WTC11 (cell line): ENCODE results near the gene SLC15A4. TPM values are rescaled to one million over a fixed set of nuclear protein-coding genes. Genes with fewer than 3 reads are reported as not detected.

Experiments used
- ATAC-seq: fragments of 200-7000 bp; cut with Tn5 transposase; 2 replicates; pipeline ENCODE4 v1.10.0; 2021; ENCODE audit warnings: mild to moderate bottlenecking, moderate library complexity
- CTCF ChIA-PET: fragments of 300-600 bp; sonication (Branson Sonifier 250); formaldehyde crosslinking; loops from one replicate; lab custom pipeline; 2021; ENCODE audit warnings: antibody characterized with exemption; lab: Charles Lee
- POLR2A ChIA-PET: fragments of 350-600 bp; sonication (Branson Sonifier 250); formaldehyde crosslinking; loops from one replicate; lab custom pipeline; 2021; ENCODE audit warnings: antibody characterized with exemption; lab: Charles Lee
- DNase-seq: peaks from one replicate; pipeline ENCODE4 v3.0.0; 2021; ENCODE audit warnings: low spot score
- H3K27ac Mint-ChIP-seq: 2 replicates; pipeline ENCODE4 v1.8.0; 2021; ENCODE audit warnings: mixed read lengths
- H3K27me3 Mint-ChIP-seq: 2 replicates; pipeline ENCODE4 v1.8.0; 2021; ENCODE audit warnings: low read depth, mild to moderate bottlenecking, moderate library complexity, mixed read lengths
- H3K36me3 Mint-ChIP-seq: 2 replicates; pipeline ENCODE4 v1.8.0; 2021; ENCODE audit warnings: mixed read lengths
- H3K4me1 Mint-ChIP-seq: 2 replicates; pipeline ENCODE4 v1.8.0; 2022; ENCODE audit warnings: mixed read lengths
- H3K4me3 Mint-ChIP-seq: 2 replicates; pipeline ENCODE4 v1.8.0; 2021; ENCODE audit warnings: mild to moderate bottlenecking, moderate library complexity, mixed read lengths
- H3K9me3 Mint-ChIP-seq: 2 replicates; pipeline ENCODE4 v1.8.0; 2021; ENCODE audit warnings: mixed read lengths
- ELF4 ChIP-seq: sonication (generic); formaldehyde crosslinking; IDR thresholded peaks from 2 replicates; pipeline ENCODE4 v1.8.1; 2022; ENCODE audit warnings: low read depth, mild to moderate bottlenecking, moderate library complexity, missing genetic modification reagents
- FOXJ3 ChIP-seq: sonication (generic); formaldehyde crosslinking; IDR thresholded peaks from 2 replicates; pipeline ENCODE4 v1.9.0; 2021; ENCODE audit warnings: missing genetic modification reagents, mild to moderate bottlenecking, borderline replicate concordance
- GRHL2 ChIP-seq: fragments of 250-450 bp; sonication (Bioruptor Pico); IDR thresholded peaks from 2 replicates; pipeline ENCODE4 v1.8.0; 2022; ENCODE audit warnings: mild to moderate bottlenecking, moderate library complexity; ENCODE audit not compliant: insufficient replicate concordance, severe bottlenecking
- KAT7 ChIP-seq: sonication (generic); formaldehyde crosslinking; IDR thresholded peaks from 2 replicates; pipeline ENCODE4 v1.8.1; 2023; ENCODE audit warnings: missing genetic modification reagents, mild to moderate bottlenecking, borderline replicate concordance
- NFATC4 ChIP-seq: fragments of 250-450 bp; sonication (Bioruptor Pico); IDR thresholded peaks from 2 replicates; pipeline ENCODE4 v1.9.0; 2021; ENCODE audit warnings: mild to moderate bottlenecking
- NR3C1 ChIP-seq: sonication (generic); formaldehyde crosslinking; conservative IDR thresholded peaks from 2 replicates; pipeline ENCODE4 v1.8.1; 2023; ENCODE audit warnings: low read depth, mild to moderate bottlenecking, missing genetic modification reagents
- OVOL2 ChIP-seq: fragments of 250-450 bp; sonication (Bioruptor Pico); IDR thresholded peaks from 2 replicates; pipeline ENCODE4 v1.9.0; 2021; ENCODE audit warnings: mild to moderate bottlenecking, borderline replicate concordance
- SMAD3 ChIP-seq: sonication (generic); formaldehyde crosslinking; IDR thresholded peaks from 2 replicates; pipeline ENCODE4 v1.8.0; 2022; ENCODE audit warnings: missing genetic modification reagents, mild to moderate bottlenecking, borderline replicate concordance
- SMAD4 ChIP-seq: sonication (generic); formaldehyde crosslinking; IDR thresholded peaks from 2 replicates; pipeline ENCODE4 v1.8.0; 2022; ENCODE audit warnings: mild to moderate bottlenecking, missing genetic modification reagents
- TCF7 ChIP-seq: sonication (generic); formaldehyde crosslinking; IDR thresholded peaks from 2 replicates; pipeline ENCODE4 v1.8.0; 2022; ENCODE audit warnings: mild to moderate bottlenecking, low read depth, missing genetic modification reagents, moderate library complexity
- ZNF317 ChIP-seq: sonication (generic); formaldehyde crosslinking; IDR thresholded peaks from 2 replicates; pipeline ENCODE4 v1.8.1; 2023; ENCODE audit warnings: low read depth, mild to moderate bottlenecking, moderate library complexity, missing genetic modification reagents, borderline replicate concordance
- ZNF416 ChIP-seq: fragments of 250-450 bp; sonication (Bioruptor Pico); IDR thresholded peaks from 2 replicates; pipeline ENCODE4 v1.9.0; 2021; ENCODE audit warnings: mild to moderate bottlenecking, inconsistent platforms
- total RNA-seq: library from RNA; stranded (reverse); gene quantifications from 3 replicates; pipeline ENCODE4 v1.2.3, GENCODE V29; 2021
- TF ChIP-seq, protein P1 (sequence below): sonication (generic); formaldehyde crosslinking; IDR thresholded peaks from 2 replicates; pipeline ENCODE4 v1.8.0; 2022; ENCODE audit warnings: mild to moderate bottlenecking, missing genetic modification reagents
- TF ChIP-seq, protein P2 (sequence below): sonication (generic); formaldehyde crosslinking; IDR thresholded peaks from 2 replicates; pipeline ENCODE4 v1.8.1; 2023; ENCODE audit warnings: mild to moderate bottlenecking, missing genetic modification reagents, moderate library complexity
- TF ChIP-seq, protein P3 (sequence below): sonication (generic); formaldehyde crosslinking; IDR thresholded peaks from 2 replicates; pipeline ENCODE4 v1.8.1; 2023; ENCODE audit warnings: mild to moderate bottlenecking, missing genetic modification reagents
- TF ChIP-seq, protein P4 (sequence below): sonication (generic); formaldehyde crosslinking; IDR thresholded peaks from 2 replicates; pipeline ENCODE4 v1.8.1; 2022; ENCODE audit warnings: mild to moderate bottlenecking, missing genetic modification reagents, moderate library complexity, borderline replicate concordance
- TF ChIP-seq, protein P5 (sequence below): sonication (generic); formaldehyde crosslinking; IDR thresholded peaks from 2 replicates; pipeline ENCODE4 v1.8.1; 2023; ENCODE audit warnings: mild to moderate bottlenecking, missing genetic modification reagents, borderline replicate concordance
- TF ChIP-seq, protein P6 (sequence below): sonication (generic); formaldehyde crosslinking; IDR thresholded peaks from 2 replicates; pipeline ENCODE4 v1.8.1; 2022; ENCODE audit warnings: low read depth, missing genetic modification reagents, borderline replicate concordance
- TF ChIP-seq, protein P7 (sequence below): sonication (generic); formaldehyde crosslinking; conservative IDR thresholded peaks from 2 replicates; pipeline ENCODE4 v1.8.1; 2022; ENCODE audit warnings: mild to moderate bottlenecking, missing genetic modification reagents
- TF ChIP-seq, protein P8 (sequence below): fragments of 250-450 bp; sonication (Bioruptor Pico); IDR thresholded peaks from 2 replicates; pipeline ENCODE4 v1.8.0; 2021; ENCODE audit warnings: mild to moderate bottlenecking
- TF ChIP-seq, protein P9 (sequence below): sonication (generic); formaldehyde crosslinking; IDR thresholded peaks from 2 replicates; pipeline ENCODE4 v1.8.0; 2023; ENCODE audit warnings: missing genetic modification reagents

Gene SLC15A4
- total RNA-seq, 1 experiment from 2014 or later, result 6.4 TPM

DNA sequence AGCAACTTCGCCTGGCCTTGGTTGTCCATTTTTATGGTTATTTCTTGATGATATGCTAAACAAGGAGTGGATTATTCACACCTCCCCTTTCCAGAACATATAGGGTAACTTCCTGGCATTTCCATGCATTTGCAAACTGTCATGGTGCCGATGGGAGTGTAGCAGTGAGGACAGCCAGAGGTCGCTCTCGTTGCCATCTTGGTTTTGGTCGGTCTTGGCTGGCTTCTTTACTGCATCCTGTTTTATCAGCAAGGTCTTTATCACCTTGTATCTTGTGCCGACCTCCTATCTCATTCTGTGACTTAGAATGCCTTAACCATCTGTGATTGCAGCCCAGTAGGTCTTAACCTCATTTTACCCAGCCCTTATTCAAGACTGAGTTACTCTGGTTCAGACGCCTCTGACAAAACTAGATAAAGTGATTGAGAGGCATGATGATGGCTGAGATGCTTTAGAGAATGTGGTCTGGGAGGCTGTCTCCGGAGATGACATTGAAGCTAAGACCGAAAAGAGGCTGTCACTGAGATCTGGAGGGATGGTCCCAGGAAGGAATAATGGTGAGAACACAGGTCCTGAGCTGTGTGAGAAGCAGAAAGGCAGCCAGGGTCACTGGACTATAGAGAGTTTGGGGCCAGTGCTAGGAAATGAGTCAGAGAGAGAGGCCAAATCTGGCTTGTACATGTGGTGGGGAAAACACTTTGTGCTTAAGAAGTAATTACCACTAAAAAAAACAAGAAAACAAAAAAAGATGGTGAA, 32.5 kb upstream of the SLC15A4 start:
- Mint-ChIP-seq H3K27me3 (peaks cover 21% of the 10 kb centered on the region), H3K9me3 (peaks cover 37% of the 10 kb centered on the region), H3K4me1 (no peaks in the 10 kb centered on the region), H3K4me3 (no peak overlapping the region), H3K36me3 (peaks cover 58% of the 10 kb centered on the region), H3K27ac (no peak overlapping the region)
- TF ChIP-seq NR3C1 (CRISPR knock-in tag), result no peak
- TF ChIP-seq ZNF317, result no peak
- no peak for TF ChIP-seq FOXJ3 (CRISPR knock-in tag)
- TF ChIP-seq, protein P1, sequence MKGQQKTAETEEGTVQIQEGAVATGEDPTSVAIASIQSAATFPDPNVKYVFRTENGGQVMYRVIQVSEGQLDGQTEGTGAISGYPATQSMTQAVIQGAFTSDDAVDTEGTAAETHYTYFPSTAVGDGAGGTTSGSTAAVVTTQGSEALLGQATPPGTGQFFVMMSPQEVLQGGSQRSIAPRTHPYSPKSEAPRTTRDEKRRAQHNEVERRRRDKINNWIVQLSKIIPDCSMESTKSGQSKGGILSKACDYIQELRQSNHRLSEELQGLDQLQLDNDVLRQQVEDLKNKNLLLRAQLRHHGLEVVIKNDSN (CRISPR knock-in tag), result no peak
- TF ChIP-seq, protein P2, sequence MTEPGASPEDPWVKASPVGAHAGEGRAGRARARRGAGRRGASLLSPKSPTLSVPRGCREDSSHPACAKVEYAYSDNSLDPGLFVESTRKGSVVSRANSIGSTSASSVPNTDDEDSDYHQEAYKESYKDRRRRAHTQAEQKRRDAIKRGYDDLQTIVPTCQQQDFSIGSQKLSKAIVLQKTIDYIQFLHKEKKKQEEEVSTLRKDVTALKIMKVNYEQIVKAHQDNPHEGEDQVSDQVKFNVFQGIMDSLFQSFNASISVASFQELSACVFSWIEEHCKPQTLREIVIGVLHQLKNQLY (CRISPR knock-in tag), result no peak
- ChIA-PET CTCF (no interaction called here), POLR2A (no interaction called here)
- DNase-seq, result no peak
- ATAC-seq, result no peak

DNA sequence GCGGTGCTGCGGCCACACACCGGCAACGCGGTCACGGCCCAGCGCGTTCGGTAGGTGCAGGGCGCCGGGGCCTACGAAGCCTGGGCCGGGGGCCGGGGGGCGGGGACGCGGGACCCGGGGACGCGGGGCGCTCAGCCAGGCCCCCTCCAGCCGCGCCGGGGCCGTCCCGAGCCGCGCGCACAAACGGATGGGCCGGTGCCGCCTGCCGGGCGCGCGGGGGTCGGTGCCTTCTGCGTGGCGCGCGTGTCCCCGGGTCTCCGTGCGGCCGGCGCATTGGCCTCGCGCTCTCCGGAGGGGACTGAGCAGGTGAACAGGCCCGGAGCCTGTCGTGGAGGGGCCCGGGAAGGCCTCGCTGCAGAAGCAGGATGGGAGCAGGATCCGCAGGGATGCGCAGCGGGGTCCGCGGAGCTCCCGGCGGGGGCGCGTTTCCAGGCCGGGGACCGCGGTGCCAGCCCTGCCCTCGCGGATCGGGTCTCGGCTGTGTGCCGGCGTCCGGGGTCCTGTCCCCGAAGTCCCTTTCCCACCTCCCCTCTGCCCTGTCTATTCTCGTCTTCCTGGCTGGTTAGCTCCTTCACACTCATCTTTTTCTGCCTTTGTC, 29.9 kb upstream of the SLC15A4 start:
- no peak overlapping the region for H3K27ac Mint-ChIP-seq
- peak overlapping the region; percentile 57 for H3K4me3 Mint-ChIP-seq
- peak; percentile 18 for ATAC-seq
- ChIA-PET POLR2A (no interaction called here), CTCF (no interaction called here)
- peaks cover 39% of the 10 kb centered on the region for H3K9me3 Mint-ChIP-seq
- DNase-seq, result no peak
- H3K27me3 Mint-ChIP-seq, result peaks cover 21% of the 10 kb centered on the region
- peaks cover 45% of the 10 kb centered on the region for H3K36me3 Mint-ChIP-seq
- no peaks in the 10 kb centered on the region for H3K4me1 Mint-ChIP-seq
- TF ChIP-seq, protein P3, sequence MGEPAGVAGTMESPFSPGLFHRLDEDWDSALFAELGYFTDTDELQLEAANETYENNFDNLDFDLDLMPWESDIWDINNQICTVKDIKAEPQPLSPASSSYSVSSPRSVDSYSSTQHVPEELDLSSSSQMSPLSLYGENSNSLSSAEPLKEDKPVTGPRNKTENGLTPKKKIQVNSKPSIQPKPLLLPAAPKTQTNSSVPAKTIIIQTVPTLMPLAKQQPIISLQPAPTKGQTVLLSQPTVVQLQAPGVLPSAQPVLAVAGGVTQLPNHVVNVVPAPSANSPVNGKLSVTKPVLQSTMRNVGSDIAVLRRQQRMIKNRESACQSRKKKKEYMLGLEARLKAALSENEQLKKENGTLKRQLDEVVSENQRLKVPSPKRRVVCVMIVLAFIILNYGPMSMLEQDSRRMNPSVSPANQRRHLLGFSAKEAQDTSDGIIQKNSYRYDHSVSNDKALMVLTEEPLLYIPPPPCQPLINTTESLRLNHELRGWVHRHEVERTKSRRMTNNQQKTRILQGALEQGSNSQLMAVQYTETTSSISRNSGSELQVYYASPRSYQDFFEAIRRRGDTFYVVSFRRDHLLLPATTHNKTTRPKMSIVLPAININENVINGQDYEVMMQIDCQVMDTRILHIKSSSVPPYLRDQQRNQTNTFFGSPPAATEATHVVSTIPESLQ, result no peak
- TF ChIP-seq GRHL2 (CRISPR knock-in tag) (no peak), NFATC4 (CRISPR knock-in tag) (no peak), SMAD3 (CRISPR knock-in tag) (no peak), ZNF416 (CRISPR knock-in tag) (no peak), SMAD4 (CRISPR knock-in tag) (no peak), OVOL2 (CRISPR knock-in tag) (no peak), KAT7 (CRISPR knock-in tag) (no peak), ELF4 (CRISPR knock-in tag) (no peak), TCF7 (CRISPR knock-in tag) (no peak)
- TF ChIP-seq, protein P4, sequence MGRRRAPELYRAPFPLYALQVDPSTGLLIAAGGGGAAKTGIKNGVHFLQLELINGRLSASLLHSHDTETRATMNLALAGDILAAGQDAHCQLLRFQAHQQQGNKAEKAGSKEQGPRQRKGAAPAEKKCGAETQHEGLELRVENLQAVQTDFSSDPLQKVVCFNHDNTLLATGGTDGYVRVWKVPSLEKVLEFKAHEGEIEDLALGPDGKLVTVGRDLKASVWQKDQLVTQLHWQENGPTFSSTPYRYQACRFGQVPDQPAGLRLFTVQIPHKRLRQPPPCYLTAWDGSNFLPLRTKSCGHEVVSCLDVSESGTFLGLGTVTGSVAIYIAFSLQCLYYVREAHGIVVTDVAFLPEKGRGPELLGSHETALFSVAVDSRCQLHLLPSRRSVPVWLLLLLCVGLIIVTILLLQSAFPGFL (CRISPR knock-in tag), result no peak
- TF ChIP-seq, protein P5, sequence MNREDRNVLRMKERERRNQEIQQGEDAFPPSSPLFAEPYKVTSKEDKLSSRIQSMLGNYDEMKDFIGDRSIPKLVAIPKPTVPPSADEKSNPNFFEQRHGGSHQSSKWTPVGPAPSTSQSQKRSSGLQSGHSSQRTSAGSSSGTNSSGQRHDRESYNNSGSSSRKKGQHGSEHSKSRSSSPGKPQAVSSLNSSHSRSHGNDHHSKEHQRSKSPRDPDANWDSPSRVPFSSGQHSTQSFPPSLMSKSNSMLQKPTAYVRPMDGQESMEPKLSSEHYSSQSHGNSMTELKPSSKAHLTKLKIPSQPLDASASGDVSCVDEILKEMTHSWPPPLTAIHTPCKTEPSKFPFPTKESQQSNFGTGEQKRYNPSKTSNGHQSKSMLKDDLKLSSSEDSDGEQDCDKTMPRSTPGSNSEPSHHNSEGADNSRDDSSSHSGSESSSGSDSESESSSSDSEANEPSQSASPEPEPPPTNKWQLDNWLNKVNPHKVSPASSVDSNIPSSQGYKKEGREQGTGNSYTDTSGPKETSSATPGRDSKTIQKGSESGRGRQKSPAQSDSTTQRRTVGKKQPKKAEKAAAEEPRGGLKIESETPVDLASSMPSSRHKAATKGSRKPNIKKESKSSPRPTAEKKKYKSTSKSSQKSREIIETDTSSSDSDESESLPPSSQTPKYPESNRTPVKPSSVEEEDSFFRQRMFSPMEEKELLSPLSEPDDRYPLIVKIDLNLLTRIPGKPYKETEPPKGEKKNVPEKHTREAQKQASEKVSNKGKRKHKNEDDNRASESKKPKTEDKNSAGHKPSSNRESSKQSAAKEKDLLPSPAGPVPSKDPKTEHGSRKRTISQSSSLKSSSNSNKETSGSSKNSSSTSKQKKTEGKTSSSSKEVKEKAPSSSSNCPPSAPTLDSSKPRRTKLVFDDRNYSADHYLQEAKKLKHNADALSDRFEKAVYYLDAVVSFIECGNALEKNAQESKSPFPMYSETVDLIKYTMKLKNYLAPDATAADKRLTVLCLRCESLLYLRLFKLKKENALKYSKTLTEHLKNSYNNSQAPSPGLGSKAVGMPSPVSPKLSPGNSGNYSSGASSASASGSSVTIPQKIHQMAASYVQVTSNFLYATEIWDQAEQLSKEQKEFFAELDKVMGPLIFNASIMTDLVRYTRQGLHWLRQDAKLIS (CRISPR knock-in tag), result no peak
- TF ChIP-seq, protein P6, sequence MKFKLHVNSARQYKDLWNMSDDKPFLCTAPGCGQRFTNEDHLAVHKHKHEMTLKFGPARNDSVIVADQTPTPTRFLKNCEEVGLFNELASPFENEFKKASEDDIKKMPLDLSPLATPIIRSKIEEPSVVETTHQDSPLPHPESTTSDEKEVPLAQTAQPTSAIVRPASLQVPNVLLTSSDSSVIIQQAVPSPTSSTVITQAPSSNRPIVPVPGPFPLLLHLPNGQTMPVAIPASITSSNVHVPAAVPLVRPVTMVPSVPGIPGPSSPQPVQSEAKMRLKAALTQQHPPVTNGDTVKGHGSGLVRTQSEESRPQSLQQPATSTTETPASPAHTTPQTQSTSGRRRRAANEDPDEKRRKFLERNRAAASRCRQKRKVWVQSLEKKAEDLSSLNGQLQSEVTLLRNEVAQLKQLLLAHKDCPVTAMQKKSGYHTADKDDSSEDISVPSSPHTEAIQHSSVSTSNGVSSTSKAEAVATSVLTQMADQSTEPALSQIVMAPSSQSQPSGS (CRISPR knock-in tag), result no peak
- TF ChIP-seq, protein P7, sequence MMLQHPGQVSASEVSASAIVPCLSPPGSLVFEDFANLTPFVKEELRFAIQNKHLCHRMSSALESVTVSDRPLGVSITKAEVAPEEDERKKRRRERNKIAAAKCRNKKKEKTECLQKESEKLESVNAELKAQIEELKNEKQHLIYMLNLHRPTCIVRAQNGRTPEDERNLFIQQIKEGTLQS (CRISPR knock-in tag), result no peak
- TF ChIP-seq, protein P8, sequence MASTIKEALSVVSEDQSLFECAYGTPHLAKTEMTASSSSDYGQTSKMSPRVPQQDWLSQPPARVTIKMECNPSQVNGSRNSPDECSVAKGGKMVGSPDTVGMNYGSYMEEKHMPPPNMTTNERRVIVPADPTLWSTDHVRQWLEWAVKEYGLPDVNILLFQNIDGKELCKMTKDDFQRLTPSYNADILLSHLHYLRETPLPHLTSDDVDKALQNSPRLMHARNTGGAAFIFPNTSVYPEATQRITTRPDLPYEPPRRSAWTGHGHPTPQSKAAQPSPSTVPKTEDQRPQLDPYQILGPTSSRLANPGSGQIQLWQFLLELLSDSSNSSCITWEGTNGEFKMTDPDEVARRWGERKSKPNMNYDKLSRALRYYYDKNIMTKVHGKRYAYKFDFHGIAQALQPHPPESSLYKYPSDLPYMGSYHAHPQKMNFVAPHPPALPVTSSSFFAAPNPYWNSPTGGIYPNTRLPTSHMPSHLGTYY (CRISPR knock-in tag), result no peak
- TF ChIP-seq, protein P9, sequence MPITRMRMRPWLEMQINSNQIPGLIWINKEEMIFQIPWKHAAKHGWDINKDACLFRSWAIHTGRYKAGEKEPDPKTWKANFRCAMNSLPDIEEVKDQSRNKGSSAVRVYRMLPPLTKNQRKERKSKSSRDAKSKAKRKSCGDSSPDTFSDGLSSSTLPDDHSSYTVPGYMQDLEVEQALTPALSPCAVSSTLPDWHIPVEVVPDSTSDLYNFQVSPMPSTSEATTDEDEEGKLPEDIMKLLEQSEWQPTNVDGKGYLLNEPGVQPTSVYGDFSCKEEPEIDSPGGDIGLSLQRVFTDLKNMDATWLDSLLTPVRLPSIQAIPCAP (CRISPR knock-in tag), result no peak
